Vagina (tissue), 2 donors: ENCODE data around the gene DTD2. TPM values are rescaled to one million over a fixed set of nuclear protein-coding genes. Genes with fewer than 3 reads are reported as not detected.

ENCODE experiments used
- DNase-seq, 2 donors: peaks; one replicate each; pipeline ENCODE4 v3.0.0-alpha.2; 2017; ENCODE audit errors: extremely low spot score in 2 of 2
- H3K27ac ChIP-seq: fragments of 200-600 bp; sonication (generic); one replicate; pipeline ENCODE4 v1.5.1; 2019
- H3K27me3 ChIP-seq: fragments of 200-600 bp; sonication (generic); one replicate; pipeline ENCODE4 v1.5.1; 2019
- H3K36me3 ChIP-seq, 2 donors: fragments of 200-600 bp; sonication (generic); one replicate each; pipeline ENCODE4 v1.5.1; 2017 to 2019
- H3K4me1 ChIP-seq: fragments of 200-600 bp; sonication (generic); one replicate; pipeline ENCODE4 v1.5.1; 2019
- H3K4me3 ChIP-seq, 2 donors: fragments of 200-600 bp; sonication (generic); 1 replicate in 1 of 2; 2 replicates in 1 of 2; pipeline ENCODE4 v1.5.1; 2016 to 2019
- H3K9me3 ChIP-seq: fragments of 200-600 bp; sonication (generic); one replicate; pipeline ENCODE4 v1.5.1; 2019
- POLR2A ChIP-seq, 2 donors: fragments of 450-650 bp; IDR thresholded peaks; one replicate each; pipeline ENCODE4 v1.6.1; 2017; ENCODE audit warnings: antibody characterized with exemption in 2 of 2, mild to moderate bottlenecking in 2 of 2, moderate library complexity in 2 of 2
- POLR2AphosphoS5 ChIP-seq, 2 donors: sonication (generic); formaldehyde crosslinking; IDR thresholded peaks; one replicate each; pipeline ENCODE4 v1.9.0; 2017; ENCODE audit warnings: antibody characterized with exemption in 2 of 2, mild to moderate bottlenecking in 2 of 2, low read depth in 1 of 2; ENCODE audit not compliant: insufficient read depth in 1 of 2
- intact Hi-C: fragments of 100-400 bp; cut with DNase I; formaldehyde crosslinking; loops from one replicate; pipeline ENCODE4 v1.15.1; 2023
- total RNA-seq: library from RNA; depleted of rRNA; stranded (reverse); fragments of >200 nt; gene quantifications from one replicate; pipeline ENCODE4 v1.2.3, GENCODE V29; 2016
- TF ChIP-seq, protein P1 (sequence below), 3 experiments: fragments of 450-650 bp in 2 of 3; fragments of 200-600 bp in 1 of 3; sonication (generic) in 1 of 3; IDR thresholded peaks; one replicate each; pipeline ENCODE4 v1.5.1; 2017 to 2019; ENCODE audit warnings: antibody characterized with exemption in 3 of 3, mild to moderate bottlenecking in 2 of 3, moderate library complexity in 2 of 3

DTD2 gene
- total RNA-seq, 1 donor from 2014 or later, result 31.7 TPM

DNA sequence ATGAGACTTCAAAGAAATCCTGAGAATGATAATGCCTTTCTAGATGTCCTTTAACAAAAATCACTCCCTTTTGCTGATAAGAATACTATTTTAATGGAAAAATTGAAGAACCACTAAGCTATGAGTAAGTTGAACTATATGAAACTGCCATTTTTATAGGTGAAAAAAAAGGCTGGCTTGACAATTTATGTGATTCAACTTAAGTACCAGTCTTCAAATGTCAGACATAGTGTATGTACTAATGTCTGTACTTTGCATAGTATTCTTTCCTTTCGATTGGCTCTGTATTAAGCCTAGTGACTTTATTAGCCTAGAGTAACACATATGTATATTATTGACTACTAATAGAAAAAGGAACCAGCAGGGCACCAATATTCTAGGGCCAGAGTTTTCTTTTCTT is 48.9 kb downstream of the DTD2 start:
- Histone ChIP-seq H3K4me3 (no peak overlapping the region), H3K27me3 (no peaks in the 10 kb centered on the region), H3K9me3 (no peaks in the 10 kb centered on the region), H3K27ac (no peak overlapping the region), H3K4me1 (peaks cover 16% of the 10 kb centered on the region), H3K36me3 (no peaks in the 10 kb centered on the region)
- no peak for DNase-seq
- intact Hi-C loops, result no loop called here
- TF ChIP-seq, protein P1, sequence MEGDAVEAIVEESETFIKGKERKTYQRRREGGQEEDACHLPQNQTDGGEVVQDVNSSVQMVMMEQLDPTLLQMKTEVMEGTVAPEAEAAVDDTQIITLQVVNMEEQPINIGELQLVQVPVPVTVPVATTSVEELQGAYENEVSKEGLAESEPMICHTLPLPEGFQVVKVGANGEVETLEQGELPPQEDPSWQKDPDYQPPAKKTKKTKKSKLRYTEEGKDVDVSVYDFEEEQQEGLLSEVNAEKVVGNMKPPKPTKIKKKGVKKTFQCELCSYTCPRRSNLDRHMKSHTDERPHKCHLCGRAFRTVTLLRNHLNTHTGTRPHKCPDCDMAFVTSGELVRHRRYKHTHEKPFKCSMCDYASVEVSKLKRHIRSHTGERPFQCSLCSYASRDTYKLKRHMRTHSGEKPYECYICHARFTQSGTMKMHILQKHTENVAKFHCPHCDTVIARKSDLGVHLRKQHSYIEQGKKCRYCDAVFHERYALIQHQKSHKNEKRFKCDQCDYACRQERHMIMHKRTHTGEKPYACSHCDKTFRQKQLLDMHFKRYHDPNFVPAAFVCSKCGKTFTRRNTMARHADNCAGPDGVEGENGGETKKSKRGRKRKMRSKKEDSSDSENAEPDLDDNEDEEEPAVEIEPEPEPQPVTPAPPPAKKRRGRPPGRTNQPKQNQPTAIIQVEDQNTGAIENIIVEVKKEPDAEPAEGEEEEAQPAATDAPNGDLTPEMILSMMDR (IDR thresholded peaks at IDR 0.05), result no peak
- TF ChIP-seq POLR2A (IDR thresholded peaks at IDR 0.05), result no peak
- no peak for TF ChIP-seq POLR2AphosphoS5 (IDR thresholded peaks at IDR 0.05; ENCODE audit: insufficient read depth in 1 of 2, low read depth in 1 of 2)

DNA sequence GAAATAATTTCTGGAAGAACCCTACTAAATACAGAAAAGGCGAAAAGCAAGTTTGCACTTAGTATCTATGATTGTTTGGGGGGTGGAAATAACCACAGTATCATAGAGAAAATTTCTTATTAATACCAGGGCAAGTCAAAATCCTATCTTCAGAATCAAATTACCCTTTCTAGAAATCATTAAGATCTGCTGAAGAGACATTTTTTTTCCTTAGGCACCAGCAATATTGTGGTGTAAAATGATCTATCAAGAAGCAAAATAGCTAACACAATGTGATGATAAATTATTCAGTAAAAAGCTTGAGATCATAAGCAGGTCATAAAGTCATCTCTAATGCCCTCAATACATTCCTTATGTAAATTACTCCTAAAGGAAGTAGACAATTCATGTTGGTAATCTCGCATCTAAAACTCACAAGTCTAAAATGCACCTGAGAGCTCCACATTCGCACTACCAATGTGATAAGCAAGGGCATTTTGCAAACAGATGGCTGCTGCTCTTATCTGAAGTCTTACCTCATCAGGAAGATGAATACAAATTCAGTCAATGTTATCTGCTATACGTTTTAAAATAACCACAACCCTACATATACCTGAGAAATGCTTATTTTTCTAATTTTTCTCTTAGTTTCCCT is 51.6 kb downstream of the DTD2 start:
- no peak for DNase-seq
- Histone ChIP-seq H3K27ac (no peak overlapping the region), H3K36me3 (no peaks in the 10 kb centered on the region), H3K4me1 (peaks cover 4% of the 10 kb centered on the region), H3K9me3 (no peaks in the 10 kb centered on the region), H3K4me3 (no peak overlapping the region), H3K27me3 (no peaks in the 10 kb centered on the region)
- intact Hi-C loops, result no loop called here
- TF ChIP-seq POLR2AphosphoS5 (IDR thresholded peaks at IDR 0.05; ENCODE audit: insufficient read depth in 1 of 2, low read depth in 1 of 2) (no peak), POLR2A (IDR thresholded peaks at IDR 0.05) (no peak)
- TF ChIP-seq, protein P1 (IDR thresholded peaks at IDR 0.05), result no peak

DNA sequence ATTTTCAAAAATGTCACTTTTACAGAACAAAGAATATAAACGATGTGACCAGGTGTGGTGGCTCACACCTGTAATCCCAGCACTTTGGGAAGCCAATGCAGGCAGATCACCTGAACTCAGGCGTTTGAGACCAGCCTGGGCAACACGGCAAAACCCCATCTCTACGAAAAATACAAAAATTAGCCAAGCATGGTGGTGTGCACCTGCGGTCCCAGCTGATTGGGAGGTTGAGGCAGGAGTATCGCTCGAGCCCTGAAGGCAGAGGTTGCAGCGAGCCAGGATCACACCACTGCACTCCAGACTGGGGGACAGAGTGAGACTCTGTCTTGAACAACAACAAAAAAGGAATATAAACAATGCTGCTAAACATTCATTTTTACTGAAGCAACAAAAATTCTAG is 52.2 kb downstream of the DTD2 start:
- H3K36me3 ChIP-seq, result no peaks in the 10 kb centered on the region
- no peaks in the 10 kb centered on the region for H3K4me1 ChIP-seq
- no peak overlapping the region for H3K27ac ChIP-seq
- no peaks in the 10 kb centered on the region for H3K27me3 ChIP-seq
- H3K4me3 ChIP-seq, result no peak overlapping the region
- intact Hi-C loops, result no loop called here
- TF ChIP-seq POLR2A (IDR thresholded peaks at IDR 0.05) (no peak), POLR2AphosphoS5 (IDR thresholded peaks at IDR 0.05; ENCODE audit: insufficient read depth in 1 of 2, low read depth in 1 of 2) (no peak)
- TF ChIP-seq, protein P1 (IDR thresholded peaks at IDR 0.05), result no peak
- DNase-seq, result no peak
- no peaks in the 10 kb centered on the region for H3K9me3 ChIP-seq

DNA sequence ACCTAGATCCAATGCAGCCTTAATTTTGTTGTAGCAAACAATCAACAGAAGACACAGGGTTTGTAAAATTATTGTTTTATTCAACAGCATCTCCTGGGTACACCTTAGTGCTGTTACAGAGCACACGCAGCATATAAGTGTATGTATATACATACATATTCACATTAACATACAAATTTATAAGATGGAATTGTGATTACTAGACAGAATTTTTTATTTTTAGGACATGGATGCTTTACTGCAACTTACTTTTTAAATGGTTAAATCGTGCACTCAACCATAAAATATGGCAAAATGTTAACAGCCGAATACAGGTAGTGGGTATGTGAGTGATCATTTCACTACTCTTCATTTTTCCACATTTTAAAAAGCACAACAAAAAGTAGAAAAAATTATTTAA is 53.6 kb downstream of the DTD2 start:
- Histone ChIP-seq H3K4me3 (no peak overlapping the region), H3K36me3 (peaks cover 0 to 10% of the 10 kb centered on the region in 2 donors), H3K9me3 (no peaks in the 10 kb centered on the region), H3K27ac (no peak overlapping the region), H3K27me3 (no peaks in the 10 kb centered on the region), H3K4me1 (no peaks in the 10 kb centered on the region)
- TF ChIP-seq POLR2A (IDR thresholded peaks at IDR 0.05) (no peak), POLR2AphosphoS5 (IDR thresholded peaks at IDR 0.05; ENCODE audit: insufficient read depth in 1 of 2, low read depth in 1 of 2) (no peak)
- TF ChIP-seq, protein P1 (IDR thresholded peaks at IDR 0.05), result no peak
- intact Hi-C loops, result no loop called here
- no peak for DNase-seq

DNA sequence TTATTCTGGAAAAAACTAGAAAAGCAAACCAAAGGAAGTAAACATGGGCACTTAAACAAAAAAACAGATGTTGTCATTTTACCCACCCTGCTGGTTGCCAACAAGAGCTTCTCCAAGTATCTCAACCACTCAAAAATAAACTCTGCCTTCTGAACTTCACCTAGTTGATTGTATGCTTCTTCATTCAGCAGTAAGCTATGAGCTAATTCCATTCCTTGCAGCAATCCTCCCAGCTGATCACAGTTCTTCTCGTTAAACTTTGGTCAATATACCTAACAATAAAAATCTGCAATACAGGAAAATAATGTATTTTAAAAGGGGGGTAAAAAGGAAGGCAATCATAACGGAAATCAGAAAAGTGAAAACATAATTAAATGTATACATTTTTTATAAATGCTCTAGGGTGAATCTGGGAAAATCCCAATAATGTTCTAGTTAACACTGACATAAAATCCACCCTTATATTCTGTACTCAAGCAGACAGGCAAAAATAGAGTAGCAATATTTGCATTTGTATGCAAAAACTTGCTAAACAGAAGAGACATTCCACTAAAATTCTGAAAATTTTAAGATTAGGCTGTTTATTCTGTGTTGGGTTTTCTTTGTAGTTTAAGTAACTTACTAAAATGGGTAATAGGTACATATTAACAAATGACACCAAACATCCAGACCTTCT is 54.4 kb downstream of the DTD2 start:
- TF ChIP-seq POLR2A (IDR thresholded peaks at IDR 0.05) (no peak), POLR2AphosphoS5 (IDR thresholded peaks at IDR 0.05; ENCODE audit: insufficient read depth in 1 of 2, low read depth in 1 of 2) (no peak)
- TF ChIP-seq, protein P1 (IDR thresholded peaks at IDR 0.05), result no peak
- Histone ChIP-seq H3K9me3 (no peaks in the 10 kb centered on the region), H3K27me3 (no peaks in the 10 kb centered on the region), H3K4me3 (no peak overlapping the region), H3K36me3 (peaks cover 0 to 16% of the 10 kb centered on the region in 2 donors), H3K4me1 (no peaks in the 10 kb centered on the region), H3K27ac (no peak overlapping the region)
- no peak for DNase-seq
- intact Hi-C loops, result no loop called here
